Activated effector memory CD4-positive, alpha-beta T cell treated with anti-CD3 and anti-CD28 coated beads, Interleukin-2, amount 50 U/mL, for 16 hours (primary cell): ENCODE measurements around the gene APBB2.
"Not testable (repeated sequence)": the region's sequence is repeated elsewhere in the genome, so short reads cannot be mapped to it uniquely, and the experiment has no call there.

Experiments
- DNase-seq: peaks from one replicate; pipeline ENCODE4 v3.0.0-alpha.2; 2020

APBB2 gene

GRCh38 chr4:40840985-40841571, 373.3 kb downstream of the APBB2 start:
- peak; percentile 88 for DNase-seq

GRCh38 chr4:40840255-40840984, 373.9 kb downstream of the APBB2 start:
- DNase-seq = peak; percentile 2

GRCh38 chr4:40838742-40839141, 375.6 kb downstream of the APBB2 start:
- no peak for DNase-seq

- DNase-seq = no peak
Observed at GRCh38 chr4:40837094-40837870, 377.1 kb downstream of the APBB2 start.

GRCh38 chr4:40833212-40833611, 381.1 kb downstream of the APBB2 start:
- DNase-seq = no peak

- DNase-seq = no peak
Observed at GRCh38 chr4:40832175-40832574, 382.2 kb downstream of the APBB2 start.

GRCh38 chr4:40831146-40831907, 383.0 kb downstream of the APBB2 start:
- DNase-seq = no peak

- no peak for DNase-seq
Observed at GRCh38 chr4:40829586-40829985, 384.8 kb downstream of the APBB2 start.

- DNase-seq = no peak
Observed at GRCh38 chr4:40828661-40829060, 385.7 kb downstream of the APBB2 start.

GRCh38 chr4:40827758-40828157, 386.6 kb downstream of the APBB2 start:
- no peak for DNase-seq

GRCh38 chr4:40826821-40827220, 387.5 kb downstream of the APBB2 start:
- DNase-seq = no peak

GRCh38 chr4:40825014-40825838, 389.1 kb downstream of the APBB2 start:
- no peak for DNase-seq

- no peak for DNase-seq
Observed at GRCh38 chr4:40822420-40823166, 391.7 kb downstream of the APBB2 start.

- no peak for DNase-seq
Observed at GRCh38 chr4:40820101-40820500, 394.2 kb downstream of the APBB2 start.

- not testable (repeated sequence) for DNase-seq
Observed at GRCh38 chr4:40817157-40817556, 397.2 kb downstream of the APBB2 start.

- no peak for DNase-seq
Observed at GRCh38 chr4:40812856-40813255, 401.5 kb downstream of the APBB2 start.

GRCh38 chr4:40812386-40812785, 402.0 kb downstream of the APBB2 start:
- no peak for DNase-seq

GRCh38 chr4:40811956-40812355, 402.4 kb downstream of the APBB2 start:
- DNase-seq = no peak

GRCh38 chr4:40808926-40809457, 405.4 kb downstream of the APBB2 start:
- DNase-seq = no peak

GRCh38 chr4:40804598-40804997, 409.7 kb downstream of the APBB2 start:
- no peak for DNase-seq

GRCh38 chr4:40800064-40800463, 414.3 kb downstream of the APBB2 start:
- no peak for DNase-seq
